GM21381 (cell line): Measurements from ENCODE around the gene RAB7A.
"Not testable (repeated sequence)": the region's sequence is repeated elsewhere in the genome, so short reads cannot be mapped to it uniquely, and the experiment has no call there.

ENCODE experiments used
- ATAC-seq: cut with Tn5 transposase; IDR thresholded peaks from one replicate; pipeline ENCODE4 v1.9.1; 2021; ENCODE audit warnings: mild to moderate bottlenecking, moderate library complexity; ENCODE audit not compliant: unreplicated experiment

RAB7A gene

GRCh38 chr3:128710816-128711433, 15.1 kb upstream of the RAB7A start:
- no peak for ATAC-seq

- ATAC-seq, result no peak
Observed at GRCh38 chr3:128712848-128713247, 13.1 kb upstream of the RAB7A start.

- ATAC-seq, result no peak
Observed at GRCh38 chr3:128714887-128715491, 11.0 kb upstream of the RAB7A start.

- ATAC-seq, result not testable (repeated sequence)
Observed at GRCh38 chr3:128718892-128719291, 7.1 kb upstream of the RAB7A start.

GRCh38 chr3:128720891-128721290, 5.1 kb upstream of the RAB7A start:
- no peak for ATAC-seq

- ATAC-seq, result no peak
Observed at GRCh38 chr3:128723477-128723876, 2.5 kb upstream of the RAB7A start.

GRCh38 chr3:128725547-128726022, 398 bp upstream of the RAB7A start:
- peak; percentile 9 for ATAC-seq

- no peak for ATAC-seq
Observed at GRCh38 chr3:128727059-128727458, 1.1 kb downstream of the RAB7A start.

- no peak for ATAC-seq
Observed at GRCh38 chr3:128727485-128727884, 1.5 kb downstream of the RAB7A start.

- no peak for ATAC-seq
Observed at GRCh38 chr3:128727996-128728395, 2.0 kb downstream of the RAB7A start.

GRCh38 chr3:128728521-128728920, 2.5 kb downstream of the RAB7A start:
- not testable (repeated sequence) for ATAC-seq

- no peak for ATAC-seq
Observed at GRCh38 chr3:128730471-128730870, 4.5 kb downstream of the RAB7A start.

GRCh38 chr3:128734523-128735189, 8.7 kb downstream of the RAB7A start:
- ATAC-seq, result no peak

GRCh38 chr3:128735287-128735686, 9.3 kb downstream of the RAB7A start:
- ATAC-seq, result no peak

GRCh38 chr3:128735884-128736283, 9.9 kb downstream of the RAB7A start:
- ATAC-seq, result no peak

- no peak for ATAC-seq
Observed at GRCh38 chr3:128736601-128737000, 10.6 kb downstream of the RAB7A start.

GRCh38 chr3:128740621-128741020, 14.6 kb downstream of the RAB7A start:
- no peak for ATAC-seq

- no peak for ATAC-seq
Observed at GRCh38 chr3:128742821-128743594, 17.0 kb downstream of the RAB7A start.

GRCh38 chr3:128745742-128746141, 19.8 kb downstream of the RAB7A start:
- no peak for ATAC-seq

- ATAC-seq, result no peak
Observed at GRCh38 chr3:128746881-128747280, 20.9 kb downstream of the RAB7A start.

GRCh38 chr3:128748557-128748956, 22.6 kb downstream of the RAB7A start:
- no peak for ATAC-seq
